ENCODE measurements around the gene MRTO4.

GRCh38 chr1:19305880-19306279 lies 54.3 kb downstream of the MRTO4 start:
- no peak for TF ChIP-seq CTCF (IDR thresholded peaks at IDR 0.05 in 8 of 11, conservative IDR thresholded peaks at IDR 0.05 in 3 of 11)
- TF ChIP-seq POLR2A (IDR thresholded peaks at IDR 0.05): no peak

Measured in spleen (tissue), 7 donors.